Small intestine (tissue), 7 donors: ENCODE data around the gene SLC44A5. TPM values are rescaled to one million over a fixed set of nuclear protein-coding genes. Genes with fewer than 3 reads are reported as not detected.

Experiments
- DNase-seq, 2 donors: peaks; one replicate each; pipeline versions ENCODE4 v3.0.0 to v3.0.0-alpha.2; 2013
- FAIRE-seq: peaks from 2 replicates; lab custom pipeline; 2012; peaks lifted over from hg19 to GRCh38; lab: Jason Lieb, UNC
- H3K27ac ChIP-seq, 3 donors: one replicate each; pipeline ENCODE4 v1.5.1; 2013; ENCODE audit warnings: low read length in 2 of 3, mild to moderate bottlenecking in 2 of 3, control low read depth in 1 of 3, inconsistent platforms in 1 of 3, low read depth in 1 of 3, moderate library complexity in 1 of 3
- H3K27me3 ChIP-seq, 3 donors: one replicate each; pipeline ENCODE4 v1.6.1; 2013; ENCODE audit warnings: low read length in 3 of 3, inconsistent platforms in 1 of 3; ENCODE audit not compliant: control insufficient read depth in 3 of 3, insufficient read depth in 3 of 3
- H3K36me3 ChIP-seq, 3 donors: one replicate each; pipeline ENCODE4 v1.6.1; 2013; ENCODE audit warnings: low read length in 3 of 3, inconsistent platforms in 1 of 3, low read depth in 1 of 3, mild to moderate bottlenecking in 1 of 3, moderate library complexity in 1 of 3; ENCODE audit not compliant: control insufficient read depth in 3 of 3, insufficient read depth in 2 of 3
- H3K4me1 ChIP-seq, 3 donors: one replicate each; pipeline ENCODE4 v1.6.1; 2013; ENCODE audit warnings: low read length in 2 of 3, inconsistent platforms in 1 of 3, low read depth in 1 of 3, mild to moderate bottlenecking in 1 of 3, moderate library complexity in 1 of 3; ENCODE audit not compliant: control insufficient read depth in 3 of 3, insufficient read depth in 2 of 3
- H3K4me3 ChIP-seq, 3 donors: one replicate each; pipeline ENCODE4 v1.5.1; 2013; ENCODE audit warnings: low read length in 3 of 3, control low read depth in 1 of 3, inconsistent platforms in 1 of 3, low read depth in 1 of 3, mild to moderate bottlenecking in 1 of 3, moderate library complexity in 1 of 3
- H3K9me3 ChIP-seq, 2 donors: one replicate each; pipeline ENCODE4 v1.6.1; 2013; ENCODE audit warnings: low read depth in 1 of 2, low read length in 1 of 2; ENCODE audit not compliant: control insufficient read depth in 2 of 2, insufficient read depth in 1 of 2
- WGBS, 3 donors: extraction: QIAGEN DNeasy Blood & Tissue Kit; methylation state at CpG; one replicate each; pipeline ENCODE4 v1.1.7; 2013; 5-methylcytosine and 5-hydroxymethylcytosine counted together
- polyA plus RNA-seq, 4 donors: library from polyadenylated mRNA; stranded (reverse) in 3 of 4; unstranded in 1 of 4; fragments of 200-250 nt in 3 of 4; fragments of 120-200 nt in 1 of 4; gene quantifications; one replicate each; pipeline versions ENCODE4 v1.2.1 to v1.2.3, GENCODE V29; 2013
- donor health status: healthy with polysubstance abuse.
- donor health status: control.
- donor health status: control.
- donor health status: Bipolar disorder and iron deficiency.
- donor health status: healthy.

SLC44A5 gene
- polyA plus RNA-seq, 4 donors, result 0.40 to 1.4 (median 1.1) TPM; not detected in 1

DNA sequence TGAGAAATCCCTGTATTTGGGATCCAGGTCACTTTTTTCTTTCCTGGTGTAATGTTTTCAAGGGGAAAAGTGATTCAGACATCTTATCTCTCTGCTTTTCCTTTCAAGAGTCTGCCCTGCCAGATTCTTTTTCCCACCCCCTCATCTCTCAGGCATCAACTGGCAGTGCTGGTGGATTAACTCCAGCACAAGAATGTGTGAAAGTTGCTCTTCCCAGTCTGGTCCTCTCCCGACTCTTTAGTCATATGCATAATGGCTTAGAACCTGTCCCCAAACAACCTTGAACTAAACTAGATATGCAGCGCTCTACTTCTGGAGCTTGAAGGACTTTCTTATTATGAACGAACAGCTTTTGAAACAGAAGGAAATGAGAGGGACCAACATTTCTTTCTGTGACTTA, 88.5 kb downstream of the SLC44A5 start:
- no peaks in the 10 kb centered on the region for H3K4me1 ChIP-seq
- WGBS, 3 donors, result 56 to 57% (median 57%) methylated on average over 3 of the region's 3 CpGs
- no peak for FAIRE-seq
- H3K27me3 ChIP-seq, result no peaks in the 10 kb centered on the region
- H3K36me3 ChIP-seq, result no peaks in the 10 kb centered on the region
- DNase-seq, result no peak
- no peak overlapping the region for H3K4me3 ChIP-seq
- H3K27ac ChIP-seq, result no peak overlapping the region
- no peaks in the 10 kb centered on the region for H3K9me3 ChIP-seq

DNA sequence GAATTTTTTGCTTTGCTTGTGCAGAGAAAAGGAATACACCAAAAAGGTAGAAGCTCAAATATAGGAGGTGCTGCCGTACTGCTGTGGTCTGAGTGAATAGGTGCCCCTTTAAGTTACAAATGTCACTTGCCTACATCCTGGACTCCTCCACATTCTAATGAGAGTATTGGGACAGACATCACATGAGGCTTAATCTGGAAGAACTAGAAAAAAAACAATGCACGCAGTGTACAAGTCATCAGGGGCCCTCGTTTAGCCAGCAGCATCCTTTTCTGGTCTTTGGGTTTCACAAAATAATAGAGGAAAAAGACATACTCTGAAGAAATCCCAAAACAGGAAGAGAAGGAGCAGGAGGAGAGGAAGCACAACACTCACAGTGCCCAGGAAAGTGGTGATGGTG, 89.3 kb downstream of the SLC44A5 start:
- Histone ChIP-seq H3K27ac (no peak overlapping the region), H3K27me3 (peaks cover 0 to 3% (median 0%) of the 10 kb centered on the region in 3 donors), H3K36me3 (no peaks in the 10 kb centered on the region), H3K4me1 (no peaks in the 10 kb centered on the region), H3K4me3 (no peak overlapping the region), H3K9me3 (no peaks in the 10 kb centered on the region)
- DNase-seq (no peak), FAIRE-seq (no peak)
- WGBS, 3 donors, result 69 to 82% (median 72%) methylated on average over 3 of the region's 3 CpGs

DNA sequence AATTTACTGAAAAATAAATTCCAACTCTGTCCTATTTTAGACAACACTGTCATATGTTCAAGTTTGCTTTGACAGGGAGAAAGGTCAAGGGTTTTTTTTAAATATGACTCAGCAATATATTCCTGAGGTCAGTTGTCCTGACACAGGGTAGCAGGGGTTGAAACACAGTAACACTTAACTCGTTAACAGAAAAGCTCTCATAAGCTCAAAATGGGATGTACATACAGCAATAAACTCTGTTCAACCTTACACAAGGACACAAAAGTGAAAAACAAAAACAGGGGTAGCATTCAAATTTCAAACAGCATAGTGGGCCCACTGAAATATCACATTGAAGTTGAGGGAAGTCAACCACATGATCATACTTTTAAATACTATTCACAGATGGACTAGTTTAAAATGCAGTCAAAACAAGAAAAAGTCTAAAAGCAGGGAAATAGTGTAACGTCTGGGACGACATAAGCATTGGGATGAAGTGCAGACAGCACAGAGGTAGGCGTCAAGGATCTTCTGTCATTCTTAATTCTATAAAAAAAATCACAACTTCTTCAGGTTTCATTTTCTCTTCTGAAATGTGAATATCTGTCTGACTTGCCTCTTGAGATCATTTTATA, 89.9 kb downstream of the SLC44A5 start:
- FAIRE-seq, result no peak
- H3K36me3 ChIP-seq, result no peaks in the 10 kb centered on the region
- peaks cover 0 to 3% (median 0%) of the 10 kb centered on the region in 3 donors for H3K27me3 ChIP-seq
- no peak for DNase-seq
- no peak overlapping the region for H3K4me3 ChIP-seq
- H3K27ac ChIP-seq, result no peak overlapping the region
- no peaks in the 10 kb centered on the region for H3K4me1 ChIP-seq
- no peaks in the 10 kb centered on the region for H3K9me3 ChIP-seq
- WGBS, 3 donors, result 56 to 71% (median 57%) methylated on average over 4 of the region's 4 CpGs

DNA sequence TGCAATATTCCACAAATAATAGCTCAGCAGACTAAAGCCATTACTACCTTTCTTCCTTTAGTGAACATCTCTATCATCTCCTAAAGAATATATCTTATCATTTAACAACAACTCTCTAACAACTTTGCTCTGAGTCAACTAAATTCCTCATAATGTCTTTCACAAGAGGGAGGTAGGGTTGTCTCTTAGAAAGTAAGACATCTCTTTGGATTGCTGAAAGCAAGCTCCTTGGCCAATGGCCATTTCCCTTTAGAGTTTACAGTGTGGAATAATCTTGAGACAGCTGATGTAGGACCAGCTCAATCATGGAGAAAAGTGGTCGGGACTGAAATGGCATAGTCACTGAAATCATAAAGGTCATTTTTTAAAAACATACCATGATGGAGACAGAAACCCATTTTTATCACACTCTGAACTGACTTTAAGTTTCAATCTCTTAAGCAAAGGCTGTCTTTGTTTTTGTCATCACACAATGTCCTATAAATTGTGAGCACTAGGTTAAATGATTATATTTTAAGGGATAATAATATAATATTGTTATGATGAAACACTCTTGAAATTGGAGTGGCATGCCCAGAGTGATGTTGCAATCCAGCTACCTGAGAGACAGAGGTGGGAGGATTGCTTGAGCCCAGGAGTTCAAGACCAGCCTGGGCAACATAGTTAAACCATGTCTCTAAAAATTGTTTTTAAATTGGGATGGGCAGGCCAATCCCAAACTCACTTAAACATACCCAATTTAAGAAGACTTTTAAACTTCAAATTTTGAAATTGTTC, 91.1 kb downstream of the SLC44A5 start:
- DNase-seq (no peak), FAIRE-seq (no peak)
- Histone ChIP-seq H3K36me3 (no peaks in the 10 kb centered on the region), H3K4me3 (no peak overlapping the region), H3K27ac (no peak overlapping the region), H3K27me3 (peaks cover 0 to 3% (median 0%) of the 10 kb centered on the region in 3 donors), H3K9me3 (no peaks in the 10 kb centered on the region), H3K4me1 (no peaks in the 10 kb centered on the region)
- 72 to 93% (median 91%) methylated on average over 1 of the region's 1 CpG for WGBS, 3 donors

DNA sequence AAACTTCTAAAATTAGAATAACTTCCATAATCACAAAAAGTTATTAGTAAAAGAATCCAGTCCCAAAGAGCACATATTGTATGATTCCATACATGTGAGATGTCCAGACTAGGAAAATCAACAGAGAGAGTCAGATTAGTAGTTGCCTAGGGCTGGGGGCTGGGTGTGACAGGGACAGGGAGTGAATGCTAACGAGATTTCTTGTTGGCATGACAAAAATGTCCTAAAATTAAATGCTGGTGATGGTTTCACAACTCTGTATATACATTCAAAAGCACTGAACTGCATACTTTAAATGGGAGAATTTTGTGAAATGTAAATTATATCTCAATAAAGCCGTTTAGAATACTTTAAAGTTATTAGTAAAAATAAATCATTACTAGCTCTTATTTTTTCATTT, 92.2 kb downstream of the SLC44A5 start:
- WGBS, 3 donors, result 39 to 58% (median 41%) methylated on average over 2 of the region's 2 CpGs
- no peak for FAIRE-seq
- peaks cover 0 to 3% (median 0%) of the 10 kb centered on the region in 3 donors for H3K27me3 ChIP-seq

DNA sequence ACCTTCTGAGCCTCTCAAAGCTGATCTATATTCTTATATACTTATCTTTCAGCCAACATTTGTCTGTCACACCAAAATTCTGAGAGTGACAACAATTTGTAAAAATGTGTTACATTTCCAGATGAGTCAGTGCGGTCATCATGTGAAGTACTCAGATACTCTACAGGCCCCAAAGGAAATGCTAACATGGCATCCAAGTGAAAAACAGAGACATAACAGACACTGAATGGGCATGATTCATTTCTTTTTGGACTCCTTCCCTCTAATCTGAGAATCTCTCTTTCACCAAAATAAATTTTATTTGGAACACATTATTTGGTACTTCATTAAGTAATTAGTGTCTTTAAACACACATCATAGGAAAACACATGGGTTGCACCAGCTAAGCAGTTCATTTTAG, 96.6 kb downstream of the SLC44A5 start:
- Histone ChIP-seq H3K27me3 (peaks cover 0 to 3% (median 0%) of the 10 kb centered on the region in 3 donors), H3K27ac (no peak overlapping the region), H3K36me3 (no peaks in the 10 kb centered on the region), H3K9me3 (no peaks in the 10 kb centered on the region), H3K4me1 (no peaks in the 10 kb centered on the region), H3K4me3 (no peak overlapping the region)
- WGBS, 3 donors, result 89 to 100% (median 98%) methylated on average over 1 of the region's 1 CpG
- DNase-seq (no peak), FAIRE-seq (no peak)

More for the DNA sequence above, 92.2 kb downstream of the SLC44A5 start:
- no peaks in the 10 kb centered on the region for H3K9me3 ChIP-seq
- H3K27ac ChIP-seq, result no peak overlapping the region
- no peak overlapping the region for H3K4me3 ChIP-seq
- no peaks in the 10 kb centered on the region for H3K36me3 ChIP-seq
- no peaks in the 10 kb centered on the region for H3K4me1 ChIP-seq
- DNase-seq, result no peak

DNA sequence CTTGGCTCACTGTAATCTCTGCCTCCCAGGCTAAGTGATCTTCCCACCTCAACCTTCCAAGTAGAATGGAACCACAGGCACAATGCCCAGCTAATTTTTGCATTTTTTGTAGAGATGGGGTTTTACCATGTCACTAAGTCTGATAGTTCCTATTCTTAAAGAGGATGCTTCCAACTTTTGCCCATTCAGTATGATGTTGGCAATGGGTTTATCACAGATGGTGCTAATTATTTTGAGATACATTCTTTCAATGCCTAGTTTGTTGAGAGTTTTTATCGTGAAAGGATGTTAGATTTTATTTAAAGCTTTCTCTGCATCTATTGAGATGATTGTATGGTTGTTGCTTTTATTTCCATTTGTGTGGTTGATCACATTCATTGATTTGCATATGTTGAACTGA, 103.9 kb downstream of the SLC44A5 start:
- H3K9me3 ChIP-seq, result no peaks in the 10 kb centered on the region
- H3K4me3 ChIP-seq, result no peak overlapping the region
- H3K4me1 ChIP-seq, result no peaks in the 10 kb centered on the region
- FAIRE-seq (no peak), DNase-seq (no peak)
- no peaks in the 10 kb centered on the region for H3K36me3 ChIP-seq
- H3K27me3 ChIP-seq, result no peaks in the 10 kb centered on the region
- no peak overlapping the region for H3K27ac ChIP-seq
- 92 to 93% (median 93%) methylated on average over 1 of the region's 1 CpG for WGBS, 3 donors

DNA sequence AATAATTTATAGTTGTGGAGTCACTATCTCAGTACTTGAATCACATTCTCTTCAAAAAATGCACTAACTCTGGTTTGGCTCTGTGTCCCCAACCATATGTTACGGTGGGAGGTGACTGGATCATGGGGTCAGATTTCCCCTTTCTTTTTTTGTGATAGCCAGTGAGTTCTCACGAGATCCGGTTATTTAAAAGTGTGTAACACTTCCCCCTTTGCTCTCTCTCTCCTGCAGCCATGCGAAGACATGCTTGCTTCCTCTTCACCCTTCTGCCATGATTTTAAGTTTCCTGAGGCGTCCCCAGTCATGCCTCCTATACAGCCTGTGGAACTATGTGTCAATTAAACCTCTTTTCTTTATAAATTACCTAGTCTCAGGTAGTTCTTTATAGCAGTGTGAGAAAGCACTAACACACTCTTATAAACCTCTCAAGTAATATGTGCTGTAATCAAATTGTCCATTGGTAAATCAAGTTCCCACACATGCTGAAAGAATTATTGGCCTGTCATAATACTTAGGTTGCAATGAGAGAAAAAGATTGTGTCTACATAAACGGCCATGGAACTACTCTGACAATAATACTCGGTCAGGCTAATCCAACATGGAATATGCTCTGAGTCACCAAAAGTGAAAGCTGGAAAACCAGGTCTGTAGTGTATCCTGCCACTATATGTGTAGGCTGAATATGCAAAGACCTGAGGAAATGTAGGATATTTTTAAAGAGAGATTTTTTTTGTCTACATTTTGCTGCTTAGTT, 107.5 kb downstream of the SLC44A5 start:
- peaks cover 0 to 2% of the 10 kb centered on the region in 2 donors for H3K9me3 ChIP-seq
- no peak overlapping the region for H3K27ac ChIP-seq
- FAIRE-seq (no peak), DNase-seq (no peak)
- WGBS, 3 donors, result 66 to 73% (median 71%) methylated on average over 7 of the region's 7 CpGs
- H3K4me1 ChIP-seq, result no peaks in the 10 kb centered on the region
- H3K4me3 ChIP-seq, result no peak overlapping the region
- H3K27me3 ChIP-seq, result peaks cover 0 to 2% (median 0%) of the 10 kb centered on the region in 3 donors
- no peaks in the 10 kb centered on the region for H3K36me3 ChIP-seq
